Measurements from ENCODE around the gene THOP1.
"Not testable (repeated sequence)": the region's sequence is repeated elsewhere in the genome, so short reads cannot be mapped to it uniquely, and the experiment has no call there.

THOP1 gene

DNA sequence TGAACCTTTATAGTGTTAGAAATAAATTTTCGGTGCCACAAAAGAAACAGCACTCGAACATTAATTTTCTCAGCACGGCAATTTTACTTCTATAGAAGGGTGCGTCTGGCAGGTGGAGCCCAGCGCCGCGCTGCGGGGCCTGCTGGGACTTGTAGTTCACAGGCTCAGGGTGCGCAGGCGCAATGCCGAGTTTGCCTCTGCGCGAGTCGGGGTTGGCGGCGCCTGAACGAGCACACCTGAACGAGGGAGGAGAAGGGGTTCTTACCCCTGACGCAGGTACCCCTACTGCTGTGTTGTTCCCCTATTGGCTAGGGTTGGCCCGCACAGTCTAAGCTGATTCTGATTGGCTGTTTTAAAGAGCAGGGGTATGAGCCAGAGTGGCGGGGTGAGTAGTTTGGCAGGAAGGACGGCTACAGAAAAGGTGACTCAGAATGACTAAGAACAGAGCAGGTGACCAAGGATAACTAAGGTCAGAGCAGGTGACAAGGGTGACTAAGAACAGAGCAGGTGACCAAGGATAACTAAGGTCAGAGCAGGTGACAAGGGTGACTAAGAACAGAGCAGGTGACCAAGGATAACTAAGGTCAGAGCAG lies 32.0 kb downstream of the THOP1 start:
- DNase-seq (ENCODE audit: low spot score), result not testable (repeated sequence)

DNA sequence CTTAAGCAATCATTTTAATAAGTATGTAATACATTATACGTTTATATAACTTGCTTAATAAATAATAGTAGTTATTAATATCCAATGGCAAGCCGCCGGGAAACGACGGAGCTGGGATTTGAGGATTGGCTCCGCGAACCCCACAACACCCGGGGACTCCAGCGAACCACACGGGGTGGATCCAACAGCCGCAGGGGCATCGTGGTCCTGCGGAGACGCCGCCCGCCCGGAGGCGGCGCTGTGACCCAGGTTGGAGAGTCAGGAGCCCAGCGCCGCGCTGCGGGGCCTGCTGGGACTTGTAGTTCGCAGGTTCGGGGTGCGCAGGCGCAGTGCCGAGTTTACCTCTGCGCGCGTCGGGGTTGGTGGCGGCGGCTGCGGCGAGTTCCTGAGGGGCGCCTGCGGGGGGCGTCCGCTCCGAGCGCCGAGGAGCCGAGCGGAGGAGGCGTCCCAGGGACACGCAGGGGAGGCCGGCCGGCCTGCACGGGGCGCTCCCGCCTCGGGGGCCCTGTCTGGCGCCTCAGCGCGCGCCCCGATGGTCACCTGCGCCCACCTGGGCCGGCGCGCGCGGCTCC lies 34.3 kb downstream of the THOP1 start, which contains the start of gene ZNF554:
ZNF554 (plus strand) TSS at position 329 of the 572 bp plus-strand sequence; CDS start at position 533, 204 bp downstream.
- DNase-seq (ENCODE audit: low spot score), result peak; percentile 97

DNA sequence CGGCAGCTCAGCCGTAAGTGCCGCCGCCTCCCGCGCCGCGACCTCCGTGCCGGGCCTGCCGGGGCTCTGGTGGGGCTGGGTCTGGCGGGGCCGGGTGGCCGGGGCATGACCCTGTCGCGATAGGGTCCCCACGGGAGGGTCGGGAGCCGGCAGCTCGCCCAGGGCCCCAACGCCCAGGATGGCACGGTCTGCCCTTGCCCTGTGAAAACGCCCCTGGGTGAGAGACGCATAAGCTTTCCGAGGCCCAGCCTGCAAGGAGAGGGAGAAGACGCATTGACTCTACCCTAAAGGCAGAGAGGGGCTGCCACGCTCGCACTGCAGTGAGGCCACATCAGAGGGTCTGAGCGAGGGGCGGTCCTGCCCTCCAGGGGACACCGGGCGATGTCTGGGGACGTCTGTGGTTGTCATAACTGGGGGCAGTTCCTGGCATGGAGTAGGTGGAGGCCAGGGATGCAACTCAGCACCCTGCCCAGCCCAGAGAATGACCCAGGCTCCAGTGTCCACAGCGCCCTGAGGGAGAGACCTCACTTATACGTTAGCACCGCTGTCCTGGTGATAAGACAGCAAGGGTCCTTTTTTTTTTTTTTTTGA lies 34.9 kb downstream of the THOP1 start:
- peak; percentile 31 for DNase-seq (ENCODE audit: low spot score)

DNA sequence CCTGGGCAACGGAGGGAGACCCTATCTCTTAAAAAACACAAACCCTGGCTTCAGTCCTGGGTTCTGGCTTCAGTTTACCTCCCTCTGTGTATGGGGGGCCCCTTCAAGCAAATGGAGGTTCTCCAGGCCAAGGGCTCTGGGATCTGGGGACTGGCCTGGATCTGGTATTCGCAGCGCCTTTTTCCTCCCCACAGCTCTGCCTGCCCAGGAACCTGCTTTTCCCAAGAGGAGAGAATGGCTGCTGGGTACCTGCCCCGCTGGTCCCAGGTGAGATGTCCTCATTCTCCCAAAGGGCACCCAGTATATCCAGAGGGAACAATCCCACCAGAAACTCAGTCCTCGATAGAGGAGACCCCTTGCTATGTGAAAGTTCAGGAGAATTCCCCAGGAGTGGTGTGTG lies 37.5 kb downstream of the THOP1 start:
- no peak for DNase-seq (ENCODE audit: low spot score)

DNA sequence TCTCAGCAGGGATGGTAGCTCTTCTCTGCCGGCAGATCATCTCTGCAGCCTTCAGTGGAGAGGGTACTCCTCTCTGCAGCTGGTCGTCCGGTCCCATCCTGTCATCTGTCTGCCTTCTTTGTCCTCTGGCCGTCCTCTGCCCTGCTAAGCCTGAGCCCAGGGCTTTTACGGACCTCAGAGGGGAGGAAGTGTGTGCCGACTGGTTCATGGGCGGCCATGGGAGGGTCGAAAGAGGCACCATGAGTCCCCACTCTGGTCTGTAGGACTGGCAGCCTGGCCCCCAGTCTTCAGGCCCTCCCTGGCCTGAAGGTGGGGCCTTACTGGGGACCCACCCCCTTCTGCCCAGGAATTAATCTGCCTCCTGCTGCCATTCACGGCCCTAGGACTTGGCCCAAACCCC lies 38.3 kb downstream of the THOP1 start:
- DNase-seq (ENCODE audit: low spot score), result no peak

DNA sequence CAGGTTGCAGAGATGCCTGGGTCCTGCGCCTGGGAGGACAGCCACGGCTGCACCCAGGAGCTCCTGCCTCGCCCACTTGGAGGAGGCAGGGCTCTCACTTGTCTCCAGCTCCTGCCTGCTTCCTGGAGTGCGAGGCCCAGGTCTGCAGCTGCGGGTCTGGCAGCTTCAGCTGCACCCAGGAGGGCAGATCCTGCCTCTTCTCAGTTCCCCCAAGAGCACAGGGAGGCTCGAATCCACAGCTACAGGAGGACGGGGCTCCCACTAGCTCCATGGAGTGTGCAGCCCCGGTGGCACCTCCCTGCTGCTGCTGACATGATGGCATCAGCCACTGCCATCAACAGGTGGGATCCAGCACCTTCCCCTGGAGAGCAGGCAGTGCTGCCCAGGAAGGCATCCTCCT lies 38.8 kb downstream of the THOP1 start:
- DNase-seq (ENCODE audit: low spot score), result no peak

DNA sequence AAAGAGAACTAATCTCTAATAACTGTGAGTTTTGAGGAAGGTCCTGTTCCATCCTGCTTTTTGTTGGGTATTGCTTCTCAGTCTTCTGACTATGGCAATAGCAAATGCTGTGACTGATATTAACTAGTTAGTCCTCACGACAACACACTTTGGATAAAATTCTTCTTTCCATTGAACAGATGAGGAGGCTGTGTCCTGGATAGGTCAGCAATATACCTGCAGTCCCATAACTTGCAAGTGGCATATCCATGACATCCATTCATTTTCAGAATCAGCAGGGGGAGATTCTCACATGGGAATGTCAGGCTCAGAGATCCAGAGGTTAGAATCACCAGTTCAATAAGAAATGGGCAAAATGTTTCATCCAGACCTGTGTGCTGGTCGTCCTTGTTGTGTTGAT lies 41.7 kb downstream of the THOP1 start:
- no peak for DNase-seq (ENCODE audit: low spot score)

DNA sequence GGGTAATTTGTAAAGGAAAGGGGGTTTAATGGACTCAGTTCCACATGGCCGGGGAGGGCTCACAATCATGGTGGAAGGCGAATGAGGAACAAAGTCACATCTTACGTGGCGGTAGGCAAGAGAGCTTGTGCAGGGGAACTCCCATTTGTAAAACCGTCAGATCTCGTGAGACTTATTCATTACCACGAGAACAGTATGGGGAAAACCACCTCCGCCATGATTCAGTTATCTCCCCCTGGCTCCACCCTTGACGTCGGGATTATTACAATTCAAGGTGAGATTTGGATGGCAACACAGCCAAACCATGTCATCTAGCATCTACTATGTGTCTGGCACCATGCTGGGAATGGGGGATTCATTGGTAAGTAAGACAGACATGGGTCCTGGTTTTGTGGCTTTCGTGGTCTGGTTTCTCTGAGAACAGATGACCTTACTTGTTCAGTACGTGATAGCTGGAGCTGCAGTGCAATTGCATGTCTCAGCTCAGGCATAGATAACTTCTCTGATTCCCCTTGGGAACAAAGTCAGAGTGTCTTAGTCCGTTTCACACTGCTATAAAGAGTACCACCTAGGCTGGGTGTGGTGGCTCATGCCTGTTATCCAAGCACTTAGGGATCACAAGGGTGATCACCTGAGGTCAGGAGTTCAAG lies 42.7 kb downstream of the THOP1 start:
- no peak for DNase-seq (ENCODE audit: low spot score)

DNA sequence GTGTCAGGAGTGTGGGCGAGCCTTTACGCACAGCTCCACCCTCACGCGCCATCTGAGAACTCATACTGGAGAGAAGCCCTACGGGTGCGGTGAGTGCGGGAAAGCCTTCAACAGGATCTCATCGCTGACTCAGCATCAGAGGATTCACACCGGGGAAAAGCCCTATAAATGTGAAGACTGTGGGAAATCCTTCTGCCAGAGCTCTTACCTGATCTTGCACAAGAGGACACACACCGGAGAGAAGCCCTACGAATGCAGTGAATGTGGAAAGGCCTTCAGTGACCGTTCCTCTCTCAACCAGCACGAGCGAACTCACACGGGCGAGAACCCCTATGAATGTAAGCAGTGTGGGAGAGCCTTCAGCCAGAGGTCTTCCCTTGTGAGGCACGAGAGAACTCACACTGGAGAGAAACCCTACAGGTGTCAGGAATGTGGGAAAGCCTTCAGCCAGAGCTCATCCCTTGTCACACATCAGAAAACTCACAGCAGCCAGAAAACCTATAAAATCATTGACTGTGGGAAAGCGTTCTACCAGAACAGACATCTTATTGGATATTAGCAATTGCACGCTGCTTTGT lies 49.1 kb downstream of the THOP1 start:
- no peak for DNase-seq (ENCODE audit: low spot score)

DNA sequence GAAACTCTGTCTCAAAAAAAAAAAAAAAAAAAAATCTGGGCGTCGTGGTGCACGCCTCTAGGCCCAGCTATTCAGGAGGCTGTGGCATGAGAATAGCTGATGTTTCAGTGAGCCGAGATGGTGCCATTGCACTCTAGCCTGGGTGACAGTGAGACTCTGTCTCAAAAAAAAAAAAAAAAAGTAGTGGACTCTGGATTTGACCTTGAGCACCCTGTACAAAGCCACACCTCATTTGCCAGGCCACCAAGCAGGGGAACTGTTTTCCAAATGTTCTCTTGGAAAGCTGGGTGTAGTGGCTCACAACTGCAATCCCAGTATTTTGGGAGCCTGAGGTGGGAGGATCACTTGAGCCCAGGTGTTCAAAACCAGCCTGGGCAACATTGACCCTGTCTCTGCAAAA lies 52.1 kb downstream of the THOP1 start:
- DNase-seq (ENCODE audit: low spot score), result no peak

DNA sequence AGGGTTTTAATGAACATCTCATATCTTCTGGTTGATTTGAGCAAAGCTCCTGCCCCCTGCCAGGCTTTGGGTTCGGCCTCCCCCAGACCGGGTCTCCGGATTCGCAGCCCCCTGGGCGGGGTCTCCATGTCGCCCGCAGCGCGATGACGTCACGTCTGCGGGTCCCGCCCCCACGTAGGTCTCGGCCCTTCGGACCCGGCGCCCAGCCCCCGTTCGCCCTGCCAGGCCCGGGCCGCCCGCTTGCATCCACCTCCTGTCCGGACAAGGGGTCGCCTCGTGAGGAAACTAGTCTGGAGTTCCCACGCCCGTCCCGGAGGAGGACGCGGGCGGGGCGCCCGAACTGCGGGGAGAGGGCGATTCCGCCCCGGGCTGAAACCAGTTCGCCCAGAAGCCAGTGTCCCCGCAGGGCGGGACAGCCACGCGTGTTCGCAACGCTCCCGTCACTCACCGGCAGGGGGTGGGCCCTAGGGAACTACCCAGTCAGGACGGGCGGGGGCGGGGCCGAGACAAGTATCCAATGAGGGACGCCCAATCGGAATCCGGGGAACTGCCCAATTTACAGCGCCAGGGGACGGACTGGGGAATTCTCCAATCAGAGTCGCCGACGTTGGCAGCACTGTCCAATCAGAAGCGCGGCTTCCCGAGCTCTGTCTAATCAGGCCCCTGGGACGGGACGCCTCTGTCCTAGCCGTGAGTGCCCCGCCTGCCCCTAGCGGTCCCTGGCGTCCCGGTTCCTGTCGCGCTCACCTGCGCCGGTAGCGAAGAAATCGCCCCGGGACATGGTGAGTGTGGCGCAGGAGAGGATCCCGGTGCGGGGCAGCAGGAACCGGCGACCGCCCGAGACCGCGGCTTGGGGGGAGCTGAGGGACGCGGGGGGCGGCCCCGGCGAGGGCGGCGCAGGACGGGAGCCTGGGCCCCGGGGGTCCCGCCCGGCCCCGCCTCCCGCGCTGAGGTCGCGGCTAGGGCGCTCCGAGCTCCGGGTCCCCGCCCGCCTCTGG lies 55.8 kb downstream of the THOP1 start, which contains the start of gene ZNF555:
ZNF555 (plus strand) TSS at position 682 of the 998 bp plus-strand sequence; CDS start at position 780, 98 bp downstream.
- peak; percentile 99 for DNase-seq (ENCODE audit: low spot score)

DNA sequence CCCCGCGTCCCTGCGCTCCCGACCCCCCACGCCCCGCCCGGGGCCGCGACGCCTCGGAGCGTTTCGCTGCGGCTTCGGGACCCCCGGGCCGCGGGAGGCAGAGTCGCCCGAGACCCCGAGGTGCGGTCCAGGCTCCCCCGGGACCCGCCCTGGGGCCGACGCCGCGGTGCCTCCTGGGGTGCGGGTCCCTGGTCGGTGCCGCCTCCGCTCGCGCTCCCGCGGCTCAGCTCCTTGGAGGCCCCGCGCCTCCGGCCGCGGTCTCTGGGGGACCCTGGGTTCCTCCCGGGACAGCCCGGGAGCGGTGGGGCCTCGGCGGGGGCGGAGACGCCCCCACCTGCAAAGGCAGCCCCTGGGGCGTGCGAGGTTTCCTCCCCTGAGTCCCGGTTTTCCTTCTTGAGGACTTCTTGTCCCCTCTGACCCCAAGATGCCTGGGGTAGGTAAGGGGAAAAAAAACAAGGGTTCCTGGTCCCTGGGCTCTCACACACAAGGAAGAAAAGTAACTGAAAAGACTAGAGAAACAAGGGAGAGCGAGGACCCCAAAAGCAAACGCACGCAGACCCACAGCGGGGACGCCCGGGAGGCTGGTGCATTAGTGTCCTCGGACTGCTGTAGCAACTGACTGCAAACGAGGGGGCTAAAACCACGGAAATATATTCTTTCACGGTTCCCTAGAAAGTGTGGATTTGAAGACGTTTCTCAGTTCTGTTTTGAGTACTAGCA lies 56.7 kb downstream of the THOP1 start:
- DNase-seq (ENCODE audit: low spot score), result no peak

DNA sequence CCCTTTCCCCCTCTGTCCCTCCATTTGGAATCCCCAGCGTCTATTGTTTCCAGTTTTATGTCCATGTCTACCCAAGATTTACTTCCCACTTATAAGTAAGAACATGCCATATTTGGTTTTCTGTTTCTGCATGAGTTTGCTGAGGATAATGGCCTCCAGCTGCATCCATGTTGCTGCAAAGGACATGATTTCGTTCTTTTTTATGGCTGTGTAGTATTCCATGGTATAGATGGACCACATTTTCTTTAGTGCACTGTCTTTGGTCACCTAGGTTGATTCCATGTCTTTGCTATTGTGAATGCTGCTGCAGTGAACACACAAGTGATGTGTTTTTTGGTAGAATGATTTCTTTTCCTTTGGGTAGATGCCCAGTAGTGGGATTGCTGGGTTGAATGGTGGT lies 59.8 kb downstream of the THOP1 start:
- no peak for DNase-seq (ENCODE audit: low spot score)

DNA sequence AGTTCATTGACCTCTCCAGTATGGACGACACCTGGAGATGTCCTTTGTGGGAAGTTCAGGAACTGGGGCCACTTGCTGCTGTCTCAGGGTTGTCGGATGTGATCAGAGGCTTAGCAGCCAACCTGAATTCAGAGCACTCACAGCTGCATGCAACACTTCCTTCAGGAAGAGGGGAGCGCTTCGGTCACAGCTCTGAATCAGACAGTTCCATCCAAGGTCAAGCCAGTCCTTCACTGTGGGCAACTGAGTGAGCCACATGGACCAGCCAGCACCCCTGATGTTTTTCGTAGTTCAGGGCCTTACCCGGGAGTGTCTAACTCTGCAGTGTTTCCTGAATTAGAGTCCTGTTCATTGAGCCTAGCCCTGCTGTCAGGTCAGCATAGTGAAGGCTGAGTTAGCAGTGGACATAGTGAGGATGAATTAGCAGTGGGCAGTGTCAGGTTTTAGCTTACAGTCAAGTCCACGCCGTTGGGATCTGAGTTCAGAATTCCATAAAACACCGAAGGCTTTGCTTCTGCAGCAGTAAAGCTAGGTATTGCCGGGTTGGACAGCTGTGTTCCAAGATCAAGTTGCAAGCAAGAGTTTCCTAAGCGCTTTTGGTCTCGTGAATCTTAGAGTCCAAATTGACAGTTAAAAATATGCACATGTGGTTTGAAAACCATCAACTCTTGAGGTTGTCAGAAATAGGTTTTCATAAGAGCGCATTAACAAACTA lies 61.0 kb downstream of the THOP1 start:
- no peak for DNase-seq (ENCODE audit: low spot score)

DNA sequence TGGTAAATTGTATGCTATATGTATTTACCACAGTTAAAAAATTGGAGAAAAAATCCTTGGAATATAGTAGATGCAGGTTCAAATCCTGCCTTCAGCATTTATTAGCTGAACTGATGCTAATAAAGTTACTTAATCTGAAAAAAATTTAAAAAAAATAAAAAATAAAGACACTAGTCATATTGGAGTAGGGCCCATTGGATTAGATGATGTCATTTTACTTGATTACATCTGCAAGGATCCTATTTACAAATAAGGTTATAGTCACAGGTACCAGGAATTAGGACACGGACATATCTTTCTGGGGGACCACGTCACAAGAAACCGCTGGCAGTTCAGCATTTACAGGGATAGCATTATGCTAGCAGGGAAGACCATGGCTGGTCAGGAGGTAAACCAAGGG lies 62.2 kb downstream of the THOP1 start:
- no peak for DNase-seq (ENCODE audit: low spot score)

DNA sequence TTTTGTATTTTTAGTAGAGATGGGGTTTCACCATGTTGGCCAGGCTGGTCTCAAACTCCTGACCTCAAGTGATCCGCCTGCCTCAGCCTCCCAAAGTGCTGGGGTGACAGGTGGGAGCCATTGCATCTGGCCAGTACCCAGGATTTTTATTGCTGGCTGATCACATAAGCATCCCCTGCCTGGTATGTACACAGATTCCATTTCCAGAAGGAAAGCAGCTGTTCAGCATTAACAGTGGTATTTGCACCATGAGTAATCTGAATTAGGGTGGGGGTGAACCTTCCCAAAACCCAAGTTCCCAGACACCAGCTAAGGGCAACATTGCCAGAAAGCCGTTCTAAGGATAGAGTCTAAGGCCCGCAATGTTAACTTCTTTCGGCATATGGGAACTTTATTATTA lies 63.3 kb downstream of the THOP1 start:
- no peak for DNase-seq (ENCODE audit: low spot score)

DNA sequence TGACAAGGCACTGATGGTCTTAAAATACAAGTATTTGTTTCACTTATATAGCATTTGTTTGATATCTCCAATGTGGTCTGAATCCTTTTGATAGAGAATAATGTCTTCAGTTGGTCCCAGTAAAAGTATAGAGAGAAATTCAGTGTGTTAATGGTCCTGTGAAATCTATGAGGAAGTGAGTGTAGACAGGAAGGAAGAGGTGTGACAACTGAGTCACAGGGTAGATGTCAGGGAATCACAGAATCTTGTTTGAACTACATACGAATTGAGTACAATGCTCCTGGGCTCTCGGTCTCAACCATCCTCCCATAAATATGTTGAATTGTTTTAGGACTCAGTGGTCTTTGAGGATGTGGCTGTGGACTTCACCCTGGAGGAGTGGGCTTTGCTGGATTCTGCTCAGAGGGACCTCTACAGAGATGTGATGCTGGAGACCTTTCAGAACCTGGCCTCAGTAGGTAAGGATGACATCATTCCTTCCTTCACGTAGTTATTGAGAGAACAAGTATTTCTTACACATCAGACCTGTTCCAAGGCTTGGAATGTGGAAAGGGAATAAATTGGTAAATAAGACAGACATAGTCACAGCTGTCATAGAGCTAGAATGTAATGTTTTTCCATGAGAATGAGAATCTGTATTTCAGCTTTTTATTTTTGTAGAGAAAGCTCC lies 65.1 kb downstream of the THOP1 start:
- no peak for DNase-seq (ENCODE audit: low spot score)

DNA sequence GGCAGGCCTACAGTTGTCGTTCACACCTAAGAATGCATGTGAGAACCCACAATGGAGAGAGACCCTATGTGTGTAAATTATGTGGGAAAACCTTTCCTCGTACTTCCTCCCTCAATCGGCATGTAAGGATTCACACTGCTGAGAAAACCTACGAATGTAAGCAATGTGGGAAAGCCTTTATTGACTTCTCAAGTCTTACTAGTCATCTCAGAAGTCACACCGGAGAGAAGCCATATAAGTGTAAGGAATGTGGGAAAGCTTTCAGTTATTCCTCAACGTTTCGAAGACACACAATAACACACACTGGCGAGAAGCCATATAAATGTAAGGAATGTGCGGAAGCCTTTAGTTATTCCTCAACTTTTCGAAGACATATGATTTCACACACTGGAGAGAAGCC lies 67.3 kb downstream of the THOP1 start:
- no peak for DNase-seq (ENCODE audit: low spot score)

DNA sequence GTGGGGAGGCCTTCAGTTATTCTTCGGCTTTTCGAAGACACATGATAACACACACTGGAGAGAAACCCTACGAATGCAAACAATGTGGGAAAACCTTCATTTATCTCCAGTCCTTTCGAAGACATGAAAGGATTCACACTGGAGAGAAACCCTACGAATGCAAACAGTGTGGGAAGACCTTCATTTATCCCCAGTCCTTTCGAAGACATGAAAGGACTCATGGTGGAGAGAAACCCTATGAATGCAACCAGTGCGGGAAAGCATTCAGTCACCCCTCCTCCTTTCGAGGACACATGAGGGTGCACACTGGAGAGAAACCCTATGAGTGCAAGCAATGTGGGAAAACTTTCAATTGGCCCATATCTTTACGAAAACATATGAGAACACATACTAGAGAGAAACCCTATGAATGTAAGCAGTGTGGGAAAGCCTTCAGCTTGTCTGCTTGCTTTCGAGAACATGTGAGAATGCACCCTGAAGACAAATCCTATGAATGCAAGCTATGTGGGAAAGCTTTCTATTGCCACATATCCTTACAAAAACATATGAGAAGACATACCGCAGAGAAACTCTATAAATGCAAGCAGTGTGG lies 67.8 kb downstream of the THOP1 start:
- no peak for DNase-seq (ENCODE audit: low spot score)

All from AG20443 (cell line).